Iris pigment epithelial cell (primary cell): Measurements from ENCODE around the gene PAQR6.
A peak's percentile ranks its signal among the peaks of the same experiment; 100 is the strongest.

Source experiments
- DNase-seq: peaks from one replicate; pipeline ENCODE4 v3.0.0-alpha.2; 2011; ENCODE audit warnings: low read depth

Gene PAQR6

GRCh38 chr1:156193488-156194299 lies 54.2 kb downstream of the PAQR6 start, which contains the start of gene SLC25A44:
Gene SLC25A44 (plus strand): TSS chr1:156194104. CDS start chr1:156199848, 5,744 bp downstream.
- DNase-seq, result peak; percentile 99
